GM21390 (cell line): Measurements from ENCODE around the gene PARVG.

Experiments used
- ATAC-seq: cut with Tn5 transposase; IDR thresholded peaks from one replicate; pipeline ENCODE4 v1.9.1; 2021; ENCODE audit not compliant: unreplicated experiment

Gene PARVG

GRCh38 chr22:44179196-44179988 lies 1.3 kb upstream of the PARVG start:
- no peak for ATAC-seq

GRCh38 chr22:44179989-44180705 lies 578 bp upstream of the PARVG start:
- ATAC-seq, result no peak

GRCh38 chr22:44181033-44181911 lies 547 bp downstream of the PARVG start:
- no peak for ATAC-seq

GRCh38 chr22:44181912-44182587 lies 1.3 kb downstream of the PARVG start:
- no peak for ATAC-seq

- ATAC-seq, result no peak
Observed at GRCh38 chr22:44182588-44183286, 2.0 kb downstream of the PARVG start.

GRCh38 chr22:44183287-44183588 lies 2.5 kb downstream of the PARVG start:
- ATAC-seq, result no peak

GRCh38 chr22:44184006-44184405 lies 3.3 kb downstream of the PARVG start:
- ATAC-seq, result no peak

- no peak for ATAC-seq
Observed at GRCh38 chr22:44185237-44186120, 4.8 kb downstream of the PARVG start.

GRCh38 chr22:44186121-44186510 lies 5.4 kb downstream of the PARVG start:
- no peak for ATAC-seq

GRCh38 chr22:44186737-44187136 lies 6.0 kb downstream of the PARVG start:
- no peak for ATAC-seq

- no peak for ATAC-seq
Observed at GRCh38 chr22:44187652-44188230, 7.0 kb downstream of the PARVG start.

- ATAC-seq, result no peak
Observed at GRCh38 chr22:44188316-44188715, 7.6 kb downstream of the PARVG start.

- ATAC-seq, result no peak
Observed at GRCh38 chr22:44188986-44189630, 8.4 kb downstream of the PARVG start.

GRCh38 chr22:44190381-44190976 lies 9.8 kb downstream of the PARVG start:
- ATAC-seq, result no peak

- no peak for ATAC-seq
Observed at GRCh38 chr22:44191036-44191454, 10.3 kb downstream of the PARVG start.

- ATAC-seq, result no peak
Observed at GRCh38 chr22:44192098-44192815, 11.5 kb downstream of the PARVG start.

GRCh38 chr22:44192816-44193534 lies 12.2 kb downstream of the PARVG start:
- ATAC-seq, result no peak
